ENCODE data around the gene CHST7. TPM values are rescaled to one million over a fixed set of nuclear protein-coding genes. Genes with fewer than 3 reads are reported as not detected.

CHST7 gene
- total RNA-seq, 1 experiment from 2014 or later, result 6.1 TPM

DNA sequence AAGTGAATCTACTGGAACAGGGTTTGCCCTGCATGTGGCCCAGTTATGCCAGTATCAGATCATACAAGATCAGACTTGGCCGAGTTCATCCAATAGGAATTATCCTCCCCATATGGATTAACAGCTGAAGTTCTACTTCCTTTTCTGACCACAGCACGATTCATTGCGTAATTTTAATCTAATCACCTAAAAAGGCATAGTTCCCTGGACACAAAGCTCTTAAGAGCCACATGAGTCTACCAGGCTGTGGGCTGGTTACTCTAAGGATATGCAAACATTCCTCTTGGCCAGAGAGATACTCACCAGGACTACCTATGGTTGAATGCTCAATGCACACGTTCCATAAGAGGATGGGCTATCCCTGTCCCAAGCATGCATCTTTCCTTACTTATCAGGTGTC is 46.9 kb downstream of the CHST7 start:
- BruUV-seq (replicated peaks), result no TSS peak
- no peaks in the 10 kb centered on the region for H3K4me1 ChIP-seq (ENCODE audit: control insufficient read depth, insufficient read depth, low read length)
- DNase-seq (ENCODE audit: low read depth, low spot score) (no peak), ATAC-seq (no peak)
- no peak overlapping the region for H3K27ac ChIP-seq (ENCODE audit: low read length)
- H3K36me3 ChIP-seq (ENCODE audit: control insufficient read depth, insufficient read depth, low read length), result no peaks in the 10 kb centered on the region
- intact Hi-C loops (cut with micrococcal nuclease; ENCODE audit: unreplicated experiment) (no loop called here), in situ Hi-C loops (cut with HindIII; ENCODE audit: low pct_unique_long_range_greater_than_20kb, low sequenced_read_pairs) (no loop called here)
- no peak overlapping the region for H3K4me3 ChIP-seq (ENCODE audit: low read depth in 2 of 2, low read length in 2 of 2)
- no peaks in the 10 kb centered on the region for H3K9me3 ChIP-seq (ENCODE audit: control insufficient read depth, insufficient read depth, low read depth, low read length)
- POLR2A ChIA-PET, result no interaction called here
- H3K27me3 ChIP-seq (ENCODE audit: control insufficient read depth, insufficient read depth, low read length), result no peaks in the 10 kb centered on the region
- no peak for TF ChIP-seq POLR2AphosphoS5 (IDR thresholded peaks at IDR 0.05; ENCODE audit: low read depth, low read length)
- no peak for TF ChIP-seq SIN3A (IDR thresholded peaks at IDR 0.05; ENCODE audit: borderline replicate concordance, insufficient read depth, low read depth, low read length)
- TF ChIP-seq, protein P1, sequence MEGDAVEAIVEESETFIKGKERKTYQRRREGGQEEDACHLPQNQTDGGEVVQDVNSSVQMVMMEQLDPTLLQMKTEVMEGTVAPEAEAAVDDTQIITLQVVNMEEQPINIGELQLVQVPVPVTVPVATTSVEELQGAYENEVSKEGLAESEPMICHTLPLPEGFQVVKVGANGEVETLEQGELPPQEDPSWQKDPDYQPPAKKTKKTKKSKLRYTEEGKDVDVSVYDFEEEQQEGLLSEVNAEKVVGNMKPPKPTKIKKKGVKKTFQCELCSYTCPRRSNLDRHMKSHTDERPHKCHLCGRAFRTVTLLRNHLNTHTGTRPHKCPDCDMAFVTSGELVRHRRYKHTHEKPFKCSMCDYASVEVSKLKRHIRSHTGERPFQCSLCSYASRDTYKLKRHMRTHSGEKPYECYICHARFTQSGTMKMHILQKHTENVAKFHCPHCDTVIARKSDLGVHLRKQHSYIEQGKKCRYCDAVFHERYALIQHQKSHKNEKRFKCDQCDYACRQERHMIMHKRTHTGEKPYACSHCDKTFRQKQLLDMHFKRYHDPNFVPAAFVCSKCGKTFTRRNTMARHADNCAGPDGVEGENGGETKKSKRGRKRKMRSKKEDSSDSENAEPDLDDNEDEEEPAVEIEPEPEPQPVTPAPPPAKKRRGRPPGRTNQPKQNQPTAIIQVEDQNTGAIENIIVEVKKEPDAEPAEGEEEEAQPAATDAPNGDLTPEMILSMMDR (IDR thresholded peaks at IDR 0.05), result no peak
- TF ChIP-seq TCF7L2 (IDR thresholded peaks at IDR 0.05; ENCODE audit: low read depth, low read length), result no peak
- TF ChIP-seq, protein P2, sequence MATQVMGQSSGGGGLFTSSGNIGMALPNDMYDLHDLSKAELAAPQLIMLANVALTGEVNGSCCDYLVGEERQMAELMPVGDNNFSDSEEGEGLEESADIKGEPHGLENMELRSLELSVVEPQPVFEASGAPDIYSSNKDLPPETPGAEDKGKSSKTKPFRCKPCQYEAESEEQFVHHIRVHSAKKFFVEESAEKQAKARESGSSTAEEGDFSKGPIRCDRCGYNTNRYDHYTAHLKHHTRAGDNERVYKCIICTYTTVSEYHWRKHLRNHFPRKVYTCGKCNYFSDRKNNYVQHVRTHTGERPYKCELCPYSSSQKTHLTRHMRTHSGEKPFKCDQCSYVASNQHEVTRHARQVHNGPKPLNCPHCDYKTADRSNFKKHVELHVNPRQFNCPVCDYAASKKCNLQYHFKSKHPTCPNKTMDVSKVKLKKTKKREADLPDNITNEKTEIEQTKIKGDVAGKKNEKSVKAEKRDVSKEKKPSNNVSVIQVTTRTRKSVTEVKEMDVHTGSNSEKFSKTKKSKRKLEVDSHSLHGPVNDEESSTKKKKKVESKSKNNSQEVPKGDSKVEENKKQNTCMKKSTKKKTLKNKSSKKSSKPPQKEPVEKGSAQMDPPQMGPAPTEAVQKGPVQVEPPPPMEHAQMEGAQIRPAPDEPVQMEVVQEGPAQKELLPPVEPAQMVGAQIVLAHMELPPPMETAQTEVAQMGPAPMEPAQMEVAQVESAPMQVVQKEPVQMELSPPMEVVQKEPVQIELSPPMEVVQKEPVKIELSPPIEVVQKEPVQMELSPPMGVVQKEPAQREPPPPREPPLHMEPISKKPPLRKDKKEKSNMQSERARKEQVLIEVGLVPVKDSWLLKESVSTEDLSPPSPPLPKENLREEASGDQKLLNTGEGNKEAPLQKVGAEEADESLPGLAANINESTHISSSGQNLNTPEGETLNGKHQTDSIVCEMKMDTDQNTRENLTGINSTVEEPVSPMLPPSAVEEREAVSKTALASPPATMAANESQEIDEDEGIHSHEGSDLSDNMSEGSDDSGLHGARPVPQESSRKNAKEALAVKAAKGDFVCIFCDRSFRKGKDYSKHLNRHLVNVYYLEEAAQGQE (IDR thresholded peaks at IDR 0.05; ENCODE audit: insufficient read depth in 1 of 2, low read depth in 2 of 2, low read length in 1 of 2), result no peak
- CTCF ChIA-PET, result no interaction called here

DNA sequence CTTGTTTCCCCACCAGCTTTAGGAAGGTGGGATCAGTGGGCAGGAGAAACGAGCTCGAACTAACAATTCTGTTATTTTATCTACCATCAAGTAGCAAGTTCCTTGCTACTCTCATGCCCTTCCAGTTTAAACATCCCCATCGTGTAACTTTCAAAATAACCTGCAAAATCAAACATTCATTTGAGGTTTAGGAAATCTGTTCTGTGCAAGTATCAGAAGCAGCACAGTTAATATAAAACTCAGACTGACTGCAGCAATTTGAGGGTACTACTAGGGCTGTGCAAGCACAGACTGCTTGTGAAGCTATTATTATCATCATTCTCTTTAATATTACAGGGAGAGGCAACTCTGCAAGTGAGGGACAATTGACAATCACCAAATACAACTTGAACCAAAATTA is 48.0 kb downstream of the CHST7 start:
- BruUV-seq (replicated peaks), result no TSS peak
- in situ Hi-C loops (cut with HindIII; ENCODE audit: low pct_unique_long_range_greater_than_20kb, low sequenced_read_pairs) (no loop called here), intact Hi-C loops (cut with micrococcal nuclease; ENCODE audit: unreplicated experiment) (no loop called here)
- H3K27ac ChIP-seq (ENCODE audit: low read length), result no peak overlapping the region
- H3K27me3 ChIP-seq (ENCODE audit: control insufficient read depth, insufficient read depth, low read length), result no peaks in the 10 kb centered on the region
- ChIA-PET POLR2A (no interaction called here), CTCF (no interaction called here)
- no peak for ATAC-seq
- H3K36me3 ChIP-seq (ENCODE audit: control insufficient read depth, insufficient read depth, low read length), result no peaks in the 10 kb centered on the region
- no peaks in the 10 kb centered on the region for H3K4me1 ChIP-seq (ENCODE audit: control insufficient read depth, insufficient read depth, low read length)
- DNase-seq (ENCODE audit: low read depth, low spot score), result no peak
- no peak overlapping the region for H3K4me3 ChIP-seq (ENCODE audit: low read depth in 2 of 2, low read length in 2 of 2)
- TF ChIP-seq, protein P2 (IDR thresholded peaks at IDR 0.05; ENCODE audit: insufficient read depth in 1 of 2, low read depth in 2 of 2, low read length in 1 of 2), result no peak
- TF ChIP-seq SIN3A (IDR thresholded peaks at IDR 0.05; ENCODE audit: borderline replicate concordance, insufficient read depth, low read depth, low read length) (no peak), TCF7L2 (IDR thresholded peaks at IDR 0.05; ENCODE audit: low read depth, low read length) (no peak), POLR2AphosphoS5 (IDR thresholded peaks at IDR 0.05; ENCODE audit: low read depth, low read length) (no peak)
- TF ChIP-seq, protein P1 (IDR thresholded peaks at IDR 0.05), result no peak
- no peaks in the 10 kb centered on the region for H3K9me3 ChIP-seq (ENCODE audit: control insufficient read depth, insufficient read depth, low read depth, low read length)
